DMS 273 (cell line): Measurements from ENCODE around the gene DUSP14.

Experiments
- DNase-seq: peaks from one replicate; lab custom pipeline; 2025; ENCODE audit not compliant: unreplicated experiment; lab: John Stamatoyannopoulos, UW

The DUSP14 gene

DNA sequence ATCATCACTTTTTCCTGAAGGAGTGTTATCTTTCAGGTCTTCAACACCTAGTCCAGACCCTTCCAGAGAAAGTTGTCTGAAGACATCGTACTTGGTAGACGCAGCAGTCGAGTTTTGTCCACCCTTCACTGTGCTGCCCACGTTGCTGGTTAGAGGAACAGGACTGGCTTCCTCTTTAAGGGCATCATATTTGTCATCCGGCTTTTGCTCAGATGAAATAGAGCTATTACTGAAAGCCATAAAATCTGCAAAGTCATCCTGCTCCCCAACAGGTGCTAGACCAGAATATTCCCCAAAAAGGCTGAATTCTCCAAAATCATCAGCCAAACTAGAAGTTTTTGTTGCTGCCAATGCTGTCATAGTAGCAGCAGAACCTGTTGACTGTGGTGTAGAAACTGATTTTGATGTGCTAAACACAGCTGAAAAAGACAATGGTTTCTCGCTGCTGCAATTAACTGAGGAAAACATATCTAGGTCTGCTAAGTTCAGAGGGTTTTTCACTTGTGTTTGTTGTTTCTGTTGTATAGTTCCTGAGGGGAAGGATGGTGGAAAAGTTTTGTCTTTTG, 63.8 kb downstream of the DUSP14 start:
- DNase-seq = no peak

DNA sequence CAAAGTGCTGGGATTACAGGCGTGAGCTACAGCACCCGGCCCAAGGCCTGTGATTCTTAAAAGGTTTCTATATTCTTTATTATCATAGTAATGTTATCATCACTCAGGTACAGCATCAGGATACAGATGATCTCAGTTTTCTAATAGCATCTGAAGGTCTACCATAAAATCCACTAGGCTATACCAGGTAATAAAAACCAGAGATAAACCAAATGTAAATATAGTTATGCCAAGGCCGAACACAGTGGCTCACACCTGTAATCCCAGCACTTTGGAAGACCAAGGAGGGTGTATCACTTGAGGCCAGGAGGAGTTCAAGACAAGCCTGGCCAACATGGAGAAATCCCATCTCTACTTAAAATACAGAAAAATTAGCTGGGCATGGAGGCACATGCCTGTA, 65.7 kb downstream of the DUSP14 start:
- no peak for DNase-seq

DNA sequence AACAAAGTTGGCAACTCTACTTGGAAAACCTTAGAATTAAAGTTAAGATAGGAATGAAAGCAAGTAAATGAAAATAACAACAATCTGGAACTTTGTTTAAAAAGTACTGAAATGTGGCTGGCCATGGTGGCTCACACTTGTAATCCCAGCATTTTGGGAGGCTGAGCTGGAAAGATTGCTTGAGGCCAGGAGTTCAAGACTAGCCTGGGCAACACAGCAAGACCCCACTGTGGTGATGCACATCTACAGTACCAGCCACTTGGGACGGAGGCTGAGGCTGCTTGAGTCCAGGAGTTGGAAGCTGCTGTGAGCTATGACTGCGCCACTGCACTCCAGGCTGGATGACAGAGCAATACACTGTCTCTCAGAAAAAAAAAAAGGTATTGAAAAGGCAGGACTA, 67.8 kb downstream of the DUSP14 start:
- DNase-seq = no peak

DNA sequence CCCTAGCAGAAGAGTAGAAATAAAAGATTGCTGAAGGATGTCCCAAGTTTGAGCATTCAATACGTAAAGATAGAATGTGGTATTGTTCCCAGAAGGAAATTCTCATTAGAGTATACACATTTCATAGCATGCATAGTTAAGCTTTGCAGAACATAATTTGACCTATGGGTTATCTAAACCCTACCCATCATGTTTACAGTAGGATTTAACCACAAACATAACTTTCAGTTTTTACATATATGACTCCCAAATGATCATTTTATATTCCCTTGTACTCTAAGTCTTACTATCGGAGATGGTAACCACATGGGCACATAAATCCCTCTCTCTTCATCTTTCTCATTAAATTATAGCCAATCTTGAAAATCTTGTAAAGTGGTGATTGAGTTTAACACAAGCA, 68.6 kb downstream of the DUSP14 start:
- DNase-seq = no peak

DNA sequence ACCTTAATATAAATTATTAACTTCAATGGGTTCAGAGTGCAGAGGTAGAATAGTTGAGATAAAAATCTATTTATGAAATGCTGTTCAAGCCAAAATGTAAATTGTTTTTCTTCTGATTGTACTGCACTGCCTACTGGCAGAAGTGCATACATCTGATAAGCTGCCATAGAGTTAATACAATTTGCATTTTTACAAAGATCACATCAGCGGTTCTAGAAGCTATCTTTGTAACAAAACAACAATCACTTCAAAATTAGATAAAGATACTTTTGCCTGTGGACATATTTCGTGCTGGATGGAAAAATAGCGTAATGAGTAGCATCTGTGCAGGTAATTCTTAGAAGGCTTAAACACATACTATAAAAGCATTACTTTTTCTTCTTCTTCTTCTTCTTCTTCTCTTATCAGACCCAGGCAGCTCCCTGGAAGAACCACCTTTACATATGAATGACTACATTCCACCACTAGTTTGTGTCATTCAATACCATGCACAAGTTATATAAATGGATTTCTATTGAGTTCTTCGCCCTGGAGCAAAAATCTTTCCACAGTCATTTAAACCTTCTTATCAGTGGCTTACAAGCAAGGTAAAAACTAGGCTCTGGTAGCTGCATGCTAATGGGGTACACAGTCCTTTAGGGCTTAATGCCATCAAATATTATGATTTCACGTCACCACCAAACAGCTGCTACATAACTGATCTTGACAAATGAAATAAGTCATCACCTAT, 72.5 kb downstream of the DUSP14 start:
- no peak for DNase-seq
